ENCODE results near the gene ADARB2. TPM values are rescaled to one million over a fixed set of nuclear protein-coding genes. Genes with fewer than 3 reads are reported as not detected.

The ADARB2 gene
- total RNA-seq, 6 donors from 2014 or later = 0.69 to 5.2 (median 1.8) TPM

DNA sequence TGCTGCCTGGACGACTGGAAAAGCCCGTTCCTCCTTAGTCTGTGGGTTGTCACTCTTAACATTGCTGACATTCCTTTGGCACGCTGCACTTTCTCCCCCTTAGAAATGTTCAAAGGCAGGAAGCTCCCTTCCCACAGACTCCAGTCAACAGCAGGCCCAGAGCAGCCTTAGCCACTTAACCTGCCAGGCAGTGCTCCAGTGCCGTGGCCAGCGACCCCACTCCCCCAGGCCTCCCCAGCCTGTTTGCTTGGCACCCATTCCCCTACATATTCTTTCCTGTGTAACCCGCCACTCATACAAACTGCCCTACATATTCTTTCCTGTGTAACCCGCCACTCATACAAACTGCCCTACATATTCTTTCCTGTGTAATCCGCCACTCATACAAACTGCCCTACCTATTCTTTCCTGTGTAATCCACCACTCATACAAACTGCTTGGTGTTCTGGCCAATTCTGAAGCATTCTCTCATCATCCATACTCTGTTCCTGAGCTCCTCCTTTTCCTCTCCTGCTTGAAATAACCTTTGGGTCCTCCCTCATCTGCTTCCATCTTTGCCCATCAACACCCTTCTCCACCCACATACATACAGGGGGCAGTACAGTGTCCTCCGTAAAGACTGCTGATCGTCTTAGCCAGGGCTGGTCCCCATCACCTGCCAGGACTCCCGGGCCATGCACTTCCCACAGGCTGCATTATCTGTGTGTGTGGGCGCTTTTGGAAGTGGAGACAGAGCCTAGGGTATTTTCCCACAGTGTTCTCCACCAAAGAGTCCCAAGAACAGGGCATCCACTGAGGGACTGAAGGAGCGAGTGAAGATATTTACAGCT lies 57.3 kb downstream of the ADARB2 start:
- TF ChIP-seq EP300 (IDR thresholded peaks at IDR 0.05) (no peak), POLR2A (IDR thresholded peaks at IDR 0.05) (no peak), POLR2AphosphoS5 (IDR thresholded peaks at IDR 0.05) (no peak)
- TF ChIP-seq, protein P1, sequence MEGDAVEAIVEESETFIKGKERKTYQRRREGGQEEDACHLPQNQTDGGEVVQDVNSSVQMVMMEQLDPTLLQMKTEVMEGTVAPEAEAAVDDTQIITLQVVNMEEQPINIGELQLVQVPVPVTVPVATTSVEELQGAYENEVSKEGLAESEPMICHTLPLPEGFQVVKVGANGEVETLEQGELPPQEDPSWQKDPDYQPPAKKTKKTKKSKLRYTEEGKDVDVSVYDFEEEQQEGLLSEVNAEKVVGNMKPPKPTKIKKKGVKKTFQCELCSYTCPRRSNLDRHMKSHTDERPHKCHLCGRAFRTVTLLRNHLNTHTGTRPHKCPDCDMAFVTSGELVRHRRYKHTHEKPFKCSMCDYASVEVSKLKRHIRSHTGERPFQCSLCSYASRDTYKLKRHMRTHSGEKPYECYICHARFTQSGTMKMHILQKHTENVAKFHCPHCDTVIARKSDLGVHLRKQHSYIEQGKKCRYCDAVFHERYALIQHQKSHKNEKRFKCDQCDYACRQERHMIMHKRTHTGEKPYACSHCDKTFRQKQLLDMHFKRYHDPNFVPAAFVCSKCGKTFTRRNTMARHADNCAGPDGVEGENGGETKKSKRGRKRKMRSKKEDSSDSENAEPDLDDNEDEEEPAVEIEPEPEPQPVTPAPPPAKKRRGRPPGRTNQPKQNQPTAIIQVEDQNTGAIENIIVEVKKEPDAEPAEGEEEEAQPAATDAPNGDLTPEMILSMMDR (IDR thresholded peaks at IDR 0.05) = no peak
- 51 to 59% methylated on average over 13 of the region's 13 CpGs for WGBS, 2 donors
- Histone ChIP-seq H3K4me1 (no peaks in the 10 kb centered on the region), H3K4me3 (no peak overlapping the region), H3K27me3 (no peaks in the 10 kb centered on the region), H3K36me3 (no peaks in the 10 kb centered on the region), H3K27ac (no peak overlapping the region), H3K9me3 (no peaks in the 10 kb centered on the region)
- DNase-seq (no peak), ATAC-seq (ENCODE audit: low FRiP score in 2 of 2) (no peak)

DNA sequence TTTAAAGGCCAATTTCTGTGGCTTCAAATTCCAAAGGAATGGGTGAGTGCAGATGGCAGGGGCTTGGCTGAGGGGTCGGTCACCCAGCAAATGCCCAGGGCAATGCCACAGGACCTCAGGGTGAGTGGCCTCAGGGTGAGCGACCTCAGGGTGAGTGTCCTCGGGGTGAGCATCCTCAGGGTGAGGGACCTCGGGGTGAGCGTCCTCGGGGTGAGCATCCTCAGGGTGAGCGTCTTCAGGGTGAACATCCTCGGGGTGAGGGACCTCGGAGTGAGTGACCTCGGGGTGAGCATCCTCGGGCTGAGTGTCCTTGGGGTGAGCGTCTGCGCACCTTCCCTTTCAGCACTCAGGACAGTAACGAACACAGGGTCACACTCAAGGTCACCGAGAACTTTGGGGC lies 59.2 kb downstream of the ADARB2 start:
- ATAC-seq (ENCODE audit: low FRiP score in 2 of 2) = no peak

GRCh38 chr10:1677307-1677939 lies 59.9 kb downstream of the ADARB2 start:
- ATAC-seq (ENCODE audit: low FRiP score in 2 of 2) = no peak
- H3K4me1 ChIP-seq = no peaks in the 10 kb centered on the region
- no peak overlapping the region for H3K27ac ChIP-seq
- no peak for TF ChIP-seq EP300 (IDR thresholded peaks at IDR 0.05)
- TF ChIP-seq, protein P1 (IDR thresholded peaks at IDR 0.05) = no peak
- TF ChIP-seq POLR2AphosphoS5 (IDR thresholded peaks at IDR 0.05) = no peak
- no peak for TF ChIP-seq POLR2A (IDR thresholded peaks at IDR 0.05)
- 75 to 81% methylated on average over 5 to 6 of the region's 6 CpGs for WGBS, 2 donors
- no peaks in the 10 kb centered on the region for H3K36me3 ChIP-seq
- no peaks in the 10 kb centered on the region for H3K9me3 ChIP-seq
- H3K4me3 ChIP-seq = no peak overlapping the region
- no peaks in the 10 kb centered on the region for H3K27me3 ChIP-seq
- DNase-seq = no peak

More for the DNA sequence above, 59.2 kb downstream of the ADARB2 start:
- H3K4me1 ChIP-seq = no peaks in the 10 kb centered on the region
- TF ChIP-seq POLR2AphosphoS5 (IDR thresholded peaks at IDR 0.05) (no peak), EP300 (IDR thresholded peaks at IDR 0.05) (no peak), POLR2A (IDR thresholded peaks at IDR 0.05) (no peak)
- TF ChIP-seq, protein P1 (IDR thresholded peaks at IDR 0.05) = no peak
- no peaks in the 10 kb centered on the region for H3K36me3 ChIP-seq
- 84% methylated on average over 11 to 15 of the region's 15 CpGs for WGBS, 2 donors
- H3K9me3 ChIP-seq = no peaks in the 10 kb centered on the region
- H3K27me3 ChIP-seq = no peaks in the 10 kb centered on the region
- no peak overlapping the region for H3K27ac ChIP-seq
- DNase-seq = no peak
- no peak overlapping the region for H3K4me3 ChIP-seq

- ATAC-seq (ENCODE audit: low FRiP score in 2 of 2) (no peak), DNase-seq (no peak)
- no peak overlapping the region for H3K27ac ChIP-seq
- no peaks in the 10 kb centered on the region for H3K36me3 ChIP-seq
- H3K9me3 ChIP-seq = no peaks in the 10 kb centered on the region
- WGBS, 2 donors = 88 to 90% methylated on average over 11 of the region's 11 CpGs
- TF ChIP-seq POLR2AphosphoS5 (IDR thresholded peaks at IDR 0.05) (no peak), POLR2A (IDR thresholded peaks at IDR 0.05) (no peak), EP300 (IDR thresholded peaks at IDR 0.05) (no peak)
- TF ChIP-seq, protein P1 (IDR thresholded peaks at IDR 0.05) = no peak
- H3K4me1 ChIP-seq = no peaks in the 10 kb centered on the region
- no peaks in the 10 kb centered on the region for H3K27me3 ChIP-seq
- no peak overlapping the region for H3K4me3 ChIP-seq
Measured at GRCh38 chr10:1674501-1674900, 62.8 kb downstream of the ADARB2 start.
